Ascending aorta (tissue), 2 donors: Measurements from ENCODE around the gene RPLP2. TPM values are rescaled to one million over a fixed set of nuclear protein-coding genes. Genes with fewer than 3 reads are reported as not detected.

Experiments
- DNase-seq, 2 donors: peaks; one replicate each; pipeline ENCODE4 v3.0.0-alpha.2; 2019; ENCODE audit warnings: low spot score in 2 of 2
- H3K27ac ChIP-seq, 2 donors: fragments of 200-600 bp; sonication (generic); one replicate each; pipeline ENCODE4 v1.5.1; 2016 to 2017; ENCODE audit warnings: mild to moderate bottlenecking in 1 of 2
- H3K27me3 ChIP-seq: fragments of 200-600 bp; sonication (generic); one replicate; pipeline ENCODE4 v1.5.1; 2017
- H3K36me3 ChIP-seq, 2 donors: fragments of 200-600 bp; sonication (generic); one replicate each; pipeline ENCODE4 v1.5.1; 2016
- H3K4me1 ChIP-seq, 2 donors: fragments of 200-600 bp; sonication (generic); one replicate each; pipeline ENCODE4 v1.5.1; 2016 to 2017; ENCODE audit warnings: mild to moderate bottlenecking in 1 of 2
- H3K4me3 ChIP-seq, 2 donors: fragments of 200-600 bp; sonication (generic); one replicate each; pipeline ENCODE4 v1.5.1; 2016 to 2017; ENCODE audit warnings: mild to moderate bottlenecking in 1 of 2
- H3K9me3 ChIP-seq, 2 donors: fragments of 200-600 bp; sonication (generic); one replicate each; pipeline ENCODE4 v1.5.1; 2016
- CTCF ChIP-seq, 3 experiments: fragments of 200-600 bp in 2 of 3; fragments of 450-650 bp in 1 of 3; sonication (generic) in 2 of 3; IDR thresholded peaks; one replicate each; pipeline ENCODE4 v1.5.1; 2016 to 2019; ENCODE audit warnings: antibody characterized with exemption in 3 of 3, mild to moderate bottlenecking in 1 of 3, moderate library complexity in 1 of 3
- intact Hi-C: fragments of 100-400 bp; cut with DNase I; formaldehyde crosslinking; loops from one replicate; pipeline ENCODE4 v1.15.1; 2023
- total RNA-seq: library from RNA; depleted of rRNA; stranded (reverse); fragments of >200 nt; gene quantifications from one replicate; pipeline ENCODE4 v1.1.0, GENCODE V29; 2016

RPLP2 gene
- total RNA-seq, 1 donor from 2014 or later: 897 TPM

GRCh38 chr11:829176-829846, 19.5 kb downstream of the RPLP2 start:
- Histone ChIP-seq H3K27me3 (no peaks in the 10 kb centered on the region), H3K9me3 (no peaks in the 10 kb centered on the region), H3K4me3 (peak overlapping the region; percentile 38 to 56)

GRCh38 chr11:829847-830294, 20.1 kb downstream of the RPLP2 start:
- peak overlapping the region; percentile 38 to 56 for H3K4me3 ChIP-seq

More at GRCh38 chr11:829176-829846, 19.5 kb downstream of the RPLP2 start:
- Histone ChIP-seq H3K36me3 (peaks cover 16 to 19% of the 10 kb centered on the region in 2 donors), H3K27ac (peak overlapping the region; percentile 7 to 18), H3K4me1 (peaks cover 13 to 48% of the 10 kb centered on the region in 2 donors)
- TF ChIP-seq CTCF (IDR thresholded peaks at IDR 0.05): no peak
- intact Hi-C loops: no loop called here
- DNase-seq: no peak

GRCh38 chr11:830295-831117, 20.7 kb downstream of the RPLP2 start:
- H3K27ac ChIP-seq: no peak overlapping the region
- no peaks in the 10 kb centered on the region for H3K9me3 ChIP-seq
- peak overlapping the region; percentile 38 to 56 for H3K4me3 ChIP-seq
- peak in 1 of 2 donors; percentile 86 for DNase-seq
- intact Hi-C loops: no loop called here
- H3K36me3 ChIP-seq: peaks cover 4 to 7% of the 10 kb centered on the region in 2 donors
- H3K4me1 ChIP-seq: peaks cover 13 to 59% of the 10 kb centered on the region in 2 donors
- H3K27me3 ChIP-seq: no peaks in the 10 kb centered on the region
- no peak for TF ChIP-seq CTCF (IDR thresholded peaks at IDR 0.05)

More at GRCh38 chr11:829847-830294, 20.1 kb downstream of the RPLP2 start:
- TF ChIP-seq CTCF (IDR thresholded peaks at IDR 0.05): no peak
- Histone ChIP-seq H3K9me3 (no peaks in the 10 kb centered on the region), H3K4me1 (peaks cover 13 to 54% of the 10 kb centered on the region in 2 donors), H3K27me3 (no peaks in the 10 kb centered on the region), H3K36me3 (peaks cover 11 to 13% of the 10 kb centered on the region in 2 donors), H3K27ac (no peak overlapping the region)
- DNase-seq: no peak
- intact Hi-C loops: no loop called here

- Histone ChIP-seq H3K4me1 (peaks cover 13 to 64% of the 10 kb centered on the region in 2 donors), H3K9me3 (no peaks in the 10 kb centered on the region), H3K27ac (no peak overlapping the region), H3K27me3 (no peaks in the 10 kb centered on the region), H3K4me3 (peak overlapping the region in 1 of 2 donors; percentile 56), H3K36me3 (peaks cover 4 to 5% of the 10 kb centered on the region in 2 donors)
- no peak for DNase-seq
- intact Hi-C loops: no loop called here
- TF ChIP-seq CTCF (IDR thresholded peaks at IDR 0.05): no peak
Measured at GRCh38 chr11:831118-831864, 21.5 kb downstream of the RPLP2 start.

- no peaks in the 10 kb centered on the region for H3K9me3 ChIP-seq
- H3K4me3 ChIP-seq: peak overlapping the region; percentile 67 to 84
- peaks cover 13 to 61% of the 10 kb centered on the region in 2 donors for H3K4me1 ChIP-seq
- no peaks in the 10 kb centered on the region for H3K27me3 ChIP-seq
- intact Hi-C loops: loop anchor here (1.0 kb wide), 1 partner anchor 13 kb away; no protein-coding TSS in a partner anchor
- DNase-seq: no peak
- H3K27ac ChIP-seq: peak overlapping the region in 1 of 2 donors; percentile 81
- peaks cover 11 to 13% of the 10 kb centered on the region in 2 donors for H3K36me3 ChIP-seq
- TF ChIP-seq CTCF (IDR thresholded peaks at IDR 0.05): no peak
Measured at GRCh38 chr11:831961-832528, 22.3 kb downstream of the RPLP2 start.
